PC-9 (cell line): Measurements from ENCODE around the gene ST6GALNAC6.

Experiments
- CTCF ChIP-seq: fragments of 200-600 bp; sonication (generic); conservative IDR thresholded peaks from 2 replicates; pipeline ENCODE4 v1.6.1; 2017; ENCODE audit warnings: mixed run types, antibody characterized with exemption, mild to moderate bottlenecking, moderate library complexity
- EZH2 ChIP-seq: fragments of 200-600 bp; sonication (generic); IDR thresholded peaks from 2 replicates; pipeline ENCODE4 v1.8.0; 2017; ENCODE audit warnings: antibody characterized with exemption, low read depth

DNA sequence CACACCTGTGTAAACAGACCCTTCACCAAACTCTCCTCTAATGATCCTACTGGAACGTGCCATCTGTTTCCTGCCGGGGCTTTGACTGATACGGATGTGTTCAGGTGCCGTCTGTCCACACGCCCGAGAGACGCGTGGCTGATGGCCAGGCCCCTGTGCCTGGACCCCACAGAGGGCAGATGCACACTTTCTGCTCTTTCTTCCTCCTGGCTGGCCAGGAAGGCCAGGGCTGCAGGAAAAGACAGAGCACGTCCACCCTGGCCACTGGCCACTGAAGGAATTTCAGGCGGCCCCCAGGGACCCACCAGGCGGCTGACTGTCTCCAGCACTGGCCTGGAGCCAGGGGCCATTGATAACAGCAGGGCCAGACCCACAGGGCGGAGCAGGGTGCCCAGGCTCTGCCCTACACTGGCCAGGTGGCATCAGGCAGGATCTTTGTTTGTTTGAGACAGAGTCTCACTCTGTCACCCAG, 41.3 kb downstream of the ST6GALNAC6 start:
- TF ChIP-seq CTCF (no peak), EZH2 (no peak)
